ENCODE measurements around the gene GRHL1.

The GRHL1 gene

DNA sequence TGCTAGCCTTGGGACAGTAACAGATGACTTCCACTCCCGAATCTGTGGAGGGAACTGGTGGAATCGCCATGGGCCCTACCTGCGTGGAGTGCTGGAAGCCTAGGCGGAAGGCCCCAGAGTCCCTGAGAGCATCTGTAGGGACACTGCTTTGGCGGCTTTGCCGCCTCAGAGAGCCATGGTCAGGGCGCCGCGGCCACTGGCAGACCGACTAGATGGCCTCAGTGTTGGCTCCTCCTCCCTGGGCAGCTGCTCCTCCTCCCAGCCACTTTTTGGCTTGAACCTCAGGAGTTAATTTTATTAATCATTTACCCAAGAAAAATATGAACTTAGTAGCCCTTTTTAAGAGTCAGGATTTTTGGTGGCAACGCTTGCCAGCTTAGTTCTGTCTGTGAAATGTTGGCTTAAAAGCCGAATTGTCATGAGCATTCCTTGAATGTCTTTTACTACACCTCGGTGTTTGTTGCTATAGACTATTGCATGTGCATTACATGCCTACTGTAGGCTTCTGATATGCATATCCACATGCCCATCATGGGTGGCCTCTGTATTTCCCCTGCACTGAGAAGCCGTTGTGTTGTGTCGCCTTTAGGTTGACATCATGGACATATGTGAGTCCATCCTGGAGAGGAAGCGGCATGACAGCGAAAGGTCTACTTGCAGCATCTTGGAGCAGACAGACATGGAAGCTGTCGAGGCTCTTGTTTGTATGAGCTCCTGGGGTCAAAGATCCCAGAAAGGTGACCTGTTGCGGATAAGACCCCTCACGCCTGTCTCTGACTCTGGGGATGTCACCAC, 94.3 kb downstream of the GRHL1 start:
- H3K4me3 Mint-ChIP-seq = no peak overlapping the region
- no peaks in the 10 kb centered on the region for H3K27me3 Mint-ChIP-seq
- no peaks in the 10 kb centered on the region for H3K9me3 Mint-ChIP-seq
- peak overlapping the region; percentile 35 for H3K27ac Mint-ChIP-seq (ENCODE audit: low read depth)
- DNase-seq (ENCODE audit: low spot score in 2 of 2) (no peak), ATAC-seq (replicated peaks; ENCODE audit: extremely low read depth, poor library complexity, severe bottlenecking) (no peak)
- peaks cover 21% of the 10 kb centered on the region for H3K4me1 Mint-ChIP-seq
- peaks cover 29% of the 10 kb centered on the region for H3K36me3 Mint-ChIP-seq (ENCODE audit: insufficient read depth)

- Mint-ChIP-seq H3K4me1 (peaks cover 14% of the 10 kb centered on the region), H3K9me3 (no peaks in the 10 kb centered on the region), H3K27me3 (no peaks in the 10 kb centered on the region), H3K36me3 (ENCODE audit: insufficient read depth) (peaks cover 28% of the 10 kb centered on the region), H3K27ac (ENCODE audit: low read depth) (no peak overlapping the region), H3K4me3 (no peak overlapping the region)
- ATAC-seq (replicated peaks; ENCODE audit: extremely low read depth, poor library complexity, severe bottlenecking) (no peak), DNase-seq (ENCODE audit: low spot score in 2 of 2) (no peak)
Measured at GRCh38 chr2:10046931-10047330, 95.4 kb downstream of the GRHL1 start.

DNA sequence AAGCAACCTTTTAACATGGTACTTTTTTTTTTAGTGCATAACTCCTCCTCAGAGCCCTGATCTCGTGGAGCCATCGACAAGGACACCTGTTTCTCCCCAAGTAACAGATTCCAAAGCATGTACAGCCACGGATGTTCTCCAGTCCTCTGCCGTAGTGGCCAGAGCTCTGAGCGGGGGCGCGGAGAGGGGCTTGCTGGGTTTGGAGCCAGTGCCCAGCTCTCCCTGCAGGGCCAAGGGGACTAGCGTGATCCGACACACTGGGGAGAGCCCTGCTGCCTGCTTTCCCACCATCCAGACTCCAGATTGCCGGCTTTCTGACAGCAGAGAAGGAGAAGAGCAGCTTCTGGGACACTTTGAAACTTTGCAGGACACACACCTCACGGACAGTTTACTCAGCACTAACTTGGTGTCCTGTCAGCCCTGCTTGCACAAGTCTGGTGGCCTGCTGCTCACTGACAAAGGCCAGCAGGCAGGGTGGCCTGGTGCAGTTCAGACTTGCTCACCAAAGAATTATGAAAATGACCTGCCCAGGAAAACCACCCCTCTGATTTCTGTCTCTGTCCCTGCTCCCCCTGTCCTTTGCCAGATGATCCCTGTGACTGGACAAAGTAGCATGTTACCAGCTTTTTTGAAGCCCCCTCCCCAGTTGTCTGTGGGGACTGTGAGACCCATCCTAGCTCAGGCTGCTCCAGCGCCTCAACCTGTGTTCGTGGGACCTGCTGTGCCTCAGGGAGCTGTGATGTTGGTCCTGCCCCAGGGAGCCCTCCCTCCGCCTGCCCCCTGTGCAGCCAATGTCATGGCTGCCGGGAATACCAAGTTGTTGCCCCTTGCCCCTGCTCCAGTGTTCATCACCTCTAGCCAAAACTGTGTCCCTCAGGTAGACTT, 96.4 kb downstream of the GRHL1 start:
- H3K27me3 Mint-ChIP-seq = no peaks in the 10 kb centered on the region
- H3K9me3 Mint-ChIP-seq = no peaks in the 10 kb centered on the region
- peak overlapping the region; percentile 3 for H3K27ac Mint-ChIP-seq (ENCODE audit: low read depth)
- H3K4me3 Mint-ChIP-seq = no peak overlapping the region
- peaks cover 7% of the 10 kb centered on the region for H3K4me1 Mint-ChIP-seq
- ATAC-seq (replicated peaks; ENCODE audit: extremely low read depth, poor library complexity, severe bottlenecking) (no peak), DNase-seq (ENCODE audit: low spot score in 2 of 2) (no peak)
- peaks cover 36% of the 10 kb centered on the region for H3K36me3 Mint-ChIP-seq (ENCODE audit: insufficient read depth)

GRCh38 chr2:10048501-10049171, 97.1 kb downstream of the GRHL1 start:
- Mint-ChIP-seq H3K27ac (ENCODE audit: low read depth) (no peak overlapping the region), H3K4me1 (peaks cover 7% of the 10 kb centered on the region), H3K36me3 (ENCODE audit: insufficient read depth) (peaks cover 41% of the 10 kb centered on the region), H3K27me3 (no peaks in the 10 kb centered on the region), H3K9me3 (no peaks in the 10 kb centered on the region), H3K4me3 (no peak overlapping the region)
- DNase-seq (ENCODE audit: low spot score in 2 of 2) (no peak), ATAC-seq (replicated peaks; ENCODE audit: extremely low read depth, poor library complexity, severe bottlenecking) (no peak)

Measured in central memory CD8-positive, alpha-beta T cell (primary cell).